B cell (primary cell): ENCODE measurements around the gene ENDOV.

ENCODE experiments used
- EZH2 ChIP-seq: IDR thresholded peaks from 2 replicates; pipeline ENCODE4 v1.6.1; 2012; ENCODE audit warnings: borderline replicate concordance, low read depth, mild to moderate bottlenecking, moderate library complexity, low read length; ENCODE audit not compliant: insufficient read depth, poor library complexity, severe bottlenecking
- TF ChIP-seq, protein P1 (sequence below): fragments of 200-600 bp; IDR thresholded peaks from one replicate; pipeline ENCODE4 v1.8.0; 2022; ENCODE audit warnings: antibody characterized with exemption, mild to moderate bottlenecking

DNA sequence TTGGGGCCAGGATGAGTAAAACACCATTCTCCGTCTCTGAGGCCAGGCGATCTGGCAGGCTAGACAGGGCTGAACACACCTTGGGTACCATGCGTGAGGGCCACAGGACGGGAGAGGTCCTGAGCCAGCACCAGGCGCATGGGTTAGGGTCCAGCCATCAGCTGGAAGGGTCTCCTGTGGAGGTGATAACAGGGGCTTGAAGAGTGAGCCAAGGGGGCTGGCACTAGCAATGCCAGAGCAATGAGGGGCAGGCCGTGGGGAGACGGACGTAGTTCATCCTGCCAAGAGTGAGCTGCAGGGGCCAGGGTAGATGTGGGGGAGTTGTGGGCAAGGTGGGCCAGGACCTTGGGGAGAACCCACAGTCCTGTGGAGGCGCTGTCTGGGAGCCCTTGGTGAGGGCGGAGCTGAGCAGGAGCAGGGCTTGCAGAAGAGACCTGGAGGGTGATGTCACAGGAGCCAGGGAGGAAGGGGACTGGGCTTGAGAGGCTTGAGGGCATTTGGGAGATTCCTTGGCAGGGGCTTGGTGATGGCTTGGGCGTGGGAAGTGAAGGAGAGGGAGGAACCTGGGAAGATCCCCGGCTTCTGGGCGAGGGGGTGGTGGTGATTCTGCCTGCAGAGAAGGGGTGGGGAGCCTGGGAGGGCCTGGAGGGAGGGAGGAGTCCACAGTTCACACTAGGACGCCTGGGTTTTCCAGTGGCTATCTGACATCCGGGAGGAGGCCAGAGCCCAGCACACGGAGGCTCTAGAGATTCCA, 67.8 kb downstream of the ENDOV start:
- TF ChIP-seq, protein P1, sequence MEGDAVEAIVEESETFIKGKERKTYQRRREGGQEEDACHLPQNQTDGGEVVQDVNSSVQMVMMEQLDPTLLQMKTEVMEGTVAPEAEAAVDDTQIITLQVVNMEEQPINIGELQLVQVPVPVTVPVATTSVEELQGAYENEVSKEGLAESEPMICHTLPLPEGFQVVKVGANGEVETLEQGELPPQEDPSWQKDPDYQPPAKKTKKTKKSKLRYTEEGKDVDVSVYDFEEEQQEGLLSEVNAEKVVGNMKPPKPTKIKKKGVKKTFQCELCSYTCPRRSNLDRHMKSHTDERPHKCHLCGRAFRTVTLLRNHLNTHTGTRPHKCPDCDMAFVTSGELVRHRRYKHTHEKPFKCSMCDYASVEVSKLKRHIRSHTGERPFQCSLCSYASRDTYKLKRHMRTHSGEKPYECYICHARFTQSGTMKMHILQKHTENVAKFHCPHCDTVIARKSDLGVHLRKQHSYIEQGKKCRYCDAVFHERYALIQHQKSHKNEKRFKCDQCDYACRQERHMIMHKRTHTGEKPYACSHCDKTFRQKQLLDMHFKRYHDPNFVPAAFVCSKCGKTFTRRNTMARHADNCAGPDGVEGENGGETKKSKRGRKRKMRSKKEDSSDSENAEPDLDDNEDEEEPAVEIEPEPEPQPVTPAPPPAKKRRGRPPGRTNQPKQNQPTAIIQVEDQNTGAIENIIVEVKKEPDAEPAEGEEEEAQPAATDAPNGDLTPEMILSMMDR, result no peak
- TF ChIP-seq EZH2, result no peak
